Measurements from ENCODE around the gene METRN. TPM values are rescaled to one million over a fixed set of nuclear protein-coding genes. Genes with fewer than 3 reads are reported as not detected.
A peak's percentile ranks its signal among the peaks of the same experiment; 100 is the strongest.

METRN gene
- total and polyA plus RNA-seq, 9 donors = 33.3 to 49.6 (median 35.6) TPM

GRCh38 chr16:725041-725376, 10.1 kb downstream of the METRN start:
- Histone ChIP-seq H3K36me3 (ENCODE audit: control insufficient read depth, insufficient read depth, low read length) (peaks cover under 1% of the 10 kb centered on the region), H3K4me3 (ENCODE audit: low read length) (no peak overlapping the region), H3K4me1 (ENCODE audit: control insufficient read depth, insufficient read depth, low read length) (peaks cover 34% of the 10 kb centered on the region), H3K27me3 (ENCODE audit: control insufficient read depth, insufficient read depth, low read length) (peaks cover 40% of the 10 kb centered on the region), H3K27ac (ENCODE audit: low read length) (no peak overlapping the region), H3K9me3 (replicated peaks; ENCODE audit: control insufficient read depth, low read depth, low read length) (no peaks in the 10 kb centered on the region)
- DNase-seq = no peak
- 81% methylated on average over 5 of the region's 7 CpGs for WGBS (ENCODE audit: insufficient coverage)

GRCh38 chr16:725463-726187, 10.7 kb downstream of the METRN start:
- 75% methylated on average over 20 of the region's 23 CpGs for WGBS (ENCODE audit: insufficient coverage)
- H3K36me3 ChIP-seq (ENCODE audit: control insufficient read depth, insufficient read depth, low read length) = peaks cover 7% of the 10 kb centered on the region
- H3K4me3 ChIP-seq (ENCODE audit: low read length) = no peak overlapping the region
- H3K27me3 ChIP-seq (ENCODE audit: control insufficient read depth, insufficient read depth, low read length) = peaks cover 40% of the 10 kb centered on the region
- DNase-seq = no peak
- H3K27ac ChIP-seq (ENCODE audit: low read length) = no peak overlapping the region
- no peaks in the 10 kb centered on the region for H3K9me3 ChIP-seq (replicated peaks; ENCODE audit: control insufficient read depth, low read depth, low read length)
- H3K4me1 ChIP-seq (ENCODE audit: control insufficient read depth, insufficient read depth, low read length) = peaks cover 28% of the 10 kb centered on the region

GRCh38 chr16:726188-726437, 11.2 kb downstream of the METRN start:
- peaks cover 11% of the 10 kb centered on the region for H3K36me3 ChIP-seq (ENCODE audit: control insufficient read depth, insufficient read depth, low read length)
- no peaks in the 10 kb centered on the region for H3K9me3 ChIP-seq (replicated peaks; ENCODE audit: control insufficient read depth, low read depth, low read length)
- 16% methylated on average over 9 of the region's 9 CpGs for WGBS (ENCODE audit: insufficient coverage)
- peaks cover 27% of the 10 kb centered on the region for H3K4me1 ChIP-seq (ENCODE audit: control insufficient read depth, insufficient read depth, low read length)
- DNase-seq = no peak
- no peak overlapping the region for H3K4me3 ChIP-seq (ENCODE audit: low read length)
- peaks cover 40% of the 10 kb centered on the region for H3K27me3 ChIP-seq (ENCODE audit: control insufficient read depth, insufficient read depth, low read length)
- H3K27ac ChIP-seq (ENCODE audit: low read length) = no peak overlapping the region

- Histone ChIP-seq H3K4me1 (ENCODE audit: control insufficient read depth, insufficient read depth, low read length) (peaks cover 24% of the 10 kb centered on the region), H3K27me3 (ENCODE audit: control insufficient read depth, insufficient read depth, low read length) (peaks cover 40% of the 10 kb centered on the region), H3K4me3 (ENCODE audit: low read length) (peak within 1 kb of the TSS; percentile 25), H3K27ac (ENCODE audit: low read length) (no peak within 1 kb of the TSS), H3K9me3 (replicated peaks; ENCODE audit: control insufficient read depth, low read depth, low read length) (no peaks in the 10 kb centered on the region), H3K36me3 (ENCODE audit: control insufficient read depth, insufficient read depth, low read length) (peaks cover 16% of the 10 kb centered on the region)
- DNase-seq = no peak
- under 1% methylated on average over 66 of the region's 88 CpGs for WGBS (ENCODE audit: insufficient coverage)
Observed at GRCh38 chr16:726438-727290, 11.7 kb downstream of the METRN start, which contains the start of the genes CCDC78 and HAGHL. TSS of gene CCDC78 (minus strand) at chr16:726443. CDS start at chr16:726367, 76 bp downstream. TSS of gene HAGHL (plus strand) at chr16:727106. CDS start at chr16:727510, 404 bp downstream.

GRCh38 chr16:727291-727977, 12.5 kb downstream of the METRN start:
- peaks cover 40% of the 10 kb centered on the region for H3K27me3 ChIP-seq (ENCODE audit: control insufficient read depth, insufficient read depth, low read length)
- under 1% methylated on average over 61 of the region's 61 CpGs for WGBS (ENCODE audit: insufficient coverage)
- peaks cover 18% of the 10 kb centered on the region for H3K4me1 ChIP-seq (ENCODE audit: control insufficient read depth, insufficient read depth, low read length)
- H3K4me3 ChIP-seq (ENCODE audit: low read length) = peak overlapping the region; percentile 25
- H3K9me3 ChIP-seq (replicated peaks; ENCODE audit: control insufficient read depth, low read depth, low read length) = no peaks in the 10 kb centered on the region
- H3K36me3 ChIP-seq (ENCODE audit: control insufficient read depth, insufficient read depth, low read length) = peaks cover 23% of the 10 kb centered on the region
- no peak for DNase-seq
- no peak overlapping the region for H3K27ac ChIP-seq (ENCODE audit: low read length)

- Histone ChIP-seq H3K4me1 (ENCODE audit: control insufficient read depth, insufficient read depth, low read length) (peaks cover 18% of the 10 kb centered on the region), H3K36me3 (ENCODE audit: control insufficient read depth, insufficient read depth, low read length) (peaks cover 31% of the 10 kb centered on the region), H3K27me3 (ENCODE audit: control insufficient read depth, insufficient read depth, low read length) (peaks cover 40% of the 10 kb centered on the region), H3K4me3 (ENCODE audit: low read length) (no peak overlapping the region), H3K9me3 (replicated peaks; ENCODE audit: control insufficient read depth, low read depth, low read length) (no peaks in the 10 kb centered on the region), H3K27ac (ENCODE audit: low read length) (no peak overlapping the region)
- DNase-seq = peak; percentile 64
- under 1% methylated on average over 78 of the region's 80 CpGs for whole genome bisulfite sequencing (ENCODE audit: insufficient coverage)
Observed at GRCh38 chr16:728131-728889, 13.4 kb downstream of the METRN start.

- H3K9me3 ChIP-seq (replicated peaks; ENCODE audit: control insufficient read depth, low read depth, low read length) = no peaks in the 10 kb centered on the region
- WGBS (ENCODE audit: insufficient coverage) = 59% methylated on average over 46 of the region's 55 CpGs
- DNase-seq = peak; percentile 13
- no peak overlapping the region for H3K4me3 ChIP-seq (ENCODE audit: low read length)
- peaks cover 18% of the 10 kb centered on the region for H3K4me1 ChIP-seq (ENCODE audit: control insufficient read depth, insufficient read depth, low read length)
- peaks cover 40% of the 10 kb centered on the region for H3K27me3 ChIP-seq (ENCODE audit: control insufficient read depth, insufficient read depth, low read length)
- peaks cover 39% of the 10 kb centered on the region for H3K36me3 ChIP-seq (ENCODE audit: control insufficient read depth, insufficient read depth, low read length)
- no peak overlapping the region for H3K27ac ChIP-seq (ENCODE audit: low read length)
Observed at GRCh38 chr16:728890-729744, 14.2 kb downstream of the METRN start.

- H3K4me3 ChIP-seq (ENCODE audit: low read length) = no peak overlapping the region
- H3K36me3 ChIP-seq (ENCODE audit: control insufficient read depth, insufficient read depth, low read length) = peaks cover 47% of the 10 kb centered on the region
- H3K9me3 ChIP-seq (replicated peaks; ENCODE audit: control insufficient read depth, low read depth, low read length) = no peaks in the 10 kb centered on the region
- no peak overlapping the region for H3K27ac ChIP-seq (ENCODE audit: low read length)
- 83% methylated on average over 35 of the region's 37 CpGs for WGBS (ENCODE audit: insufficient coverage)
- peak; percentile 9 for DNase-seq
- H3K4me1 ChIP-seq (ENCODE audit: control insufficient read depth, insufficient read depth, low read length) = peaks cover 18% of the 10 kb centered on the region
- peaks cover 40% of the 10 kb centered on the region for H3K27me3 ChIP-seq (ENCODE audit: control insufficient read depth, insufficient read depth, low read length)
Observed at GRCh38 chr16:729768-730665, 15.1 kb downstream of the METRN start.

Data from muscle of leg (tissue), 11 donors.